Panc1 (cell line): ENCODE measurements around the gene NMNAT3.

Experiments used
- CTCF ChIP-seq: fragments of 450-650 bp; IDR thresholded peaks from 2 replicates; pipeline ENCODE4 v1.5.1; 2017; ENCODE audit warnings: mild to moderate bottlenecking
- POLR2AphosphoS5 ChIP-seq: IDR thresholded peaks from 2 replicates; pipeline ENCODE4 v1.6.1; 2012; ENCODE audit warnings: mild to moderate bottlenecking, low read depth, low read length, moderate library complexity
- REST ChIP-seq, 2 experiments: IDR thresholded peaks; 2 replicates each; pipeline ENCODE4 v1.6.1; 2011 to 2012; ENCODE audit warnings: low read depth in 2 of 2, control low read depth in 1 of 2, low read length in 1 of 2, mild to moderate bottlenecking in 1 of 2, moderate library complexity in 1 of 2; ENCODE audit not compliant: insufficient read depth in 1 of 2
- SIN3A ChIP-seq: IDR thresholded peaks from 2 replicates; pipeline ENCODE4 v1.6.1; 2012; ENCODE audit warnings: low read depth, mild to moderate bottlenecking, low read length, moderate library complexity, borderline replicate concordance; ENCODE audit not compliant: insufficient read depth

GRCh38 chr3:139642996-139643395 is 34.8 kb downstream of the NMNAT3 start:
- TF ChIP-seq CTCF (no peak), REST (IDR thresholded peaks at IDR 0.05; ENCODE audit: insufficient read depth in 1 of 2, low read depth in 2 of 2, low read length in 1 of 2) (no peak), POLR2AphosphoS5 (no peak), SIN3A (no peak)
